NCI-H2107 treated with DMSO at 0.1 percent for 48 hours (cell line): ENCODE data around the gene IDI2.

Experiments
- DNase-seq: peaks from one replicate; lab custom pipeline; 2025; ENCODE audit not compliant: unreplicated experiment; lab: John Stamatoyannopoulos, UW

Gene IDI2

DNA sequence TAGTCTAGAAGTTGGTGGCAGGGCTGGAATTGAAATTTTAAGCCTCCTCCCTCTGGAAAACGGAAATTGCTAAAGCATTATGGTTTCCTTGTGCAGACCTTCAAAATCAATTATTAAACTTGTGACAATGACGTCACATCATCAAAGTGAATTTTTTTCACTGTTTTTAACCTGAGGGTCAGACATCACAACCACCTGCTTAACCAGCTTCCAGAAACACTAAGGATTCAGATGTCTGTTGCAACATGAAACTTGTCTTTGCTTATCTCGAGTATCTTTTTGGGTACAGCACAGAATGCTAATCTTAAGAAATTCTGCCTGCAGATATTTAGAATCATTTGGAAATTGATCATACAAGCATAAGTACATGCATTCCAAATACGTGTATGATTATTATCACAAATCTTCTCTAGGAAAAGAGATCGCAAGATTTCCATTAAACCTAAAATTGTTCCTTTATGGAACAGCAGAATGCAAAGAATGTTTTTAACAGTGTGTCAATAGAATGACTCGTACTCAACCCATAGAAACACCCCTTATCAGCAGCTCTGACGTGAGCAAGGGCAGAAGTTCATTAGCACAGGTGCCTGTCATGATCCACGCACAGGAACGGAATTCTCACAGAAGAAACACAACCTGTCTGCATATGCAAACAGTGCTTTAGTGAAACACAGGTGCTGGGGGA lies 41.5 kb downstream of the IDI2 start:
- no peak for DNase-seq

DNA sequence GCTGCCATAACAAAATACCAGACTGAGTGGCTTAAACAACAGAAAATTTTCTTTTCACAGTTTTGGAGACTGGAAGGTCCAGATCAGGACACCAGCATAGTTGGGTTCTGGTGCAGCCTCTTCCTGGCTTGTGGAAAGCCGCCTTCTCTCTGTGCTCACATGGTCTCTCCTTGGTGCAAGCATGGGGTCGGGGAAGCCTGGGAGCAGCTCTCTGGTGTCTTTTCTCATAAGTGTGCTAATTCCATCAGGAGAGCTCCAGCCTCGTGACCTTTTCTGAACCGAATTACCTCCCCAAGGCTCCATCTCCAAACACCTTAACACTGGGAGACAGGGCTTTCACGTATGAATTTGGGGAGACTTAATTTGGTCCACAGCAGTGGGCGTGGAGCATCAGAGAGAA lies 42.3 kb downstream of the IDI2 start:
- no peak for DNase-seq

DNA sequence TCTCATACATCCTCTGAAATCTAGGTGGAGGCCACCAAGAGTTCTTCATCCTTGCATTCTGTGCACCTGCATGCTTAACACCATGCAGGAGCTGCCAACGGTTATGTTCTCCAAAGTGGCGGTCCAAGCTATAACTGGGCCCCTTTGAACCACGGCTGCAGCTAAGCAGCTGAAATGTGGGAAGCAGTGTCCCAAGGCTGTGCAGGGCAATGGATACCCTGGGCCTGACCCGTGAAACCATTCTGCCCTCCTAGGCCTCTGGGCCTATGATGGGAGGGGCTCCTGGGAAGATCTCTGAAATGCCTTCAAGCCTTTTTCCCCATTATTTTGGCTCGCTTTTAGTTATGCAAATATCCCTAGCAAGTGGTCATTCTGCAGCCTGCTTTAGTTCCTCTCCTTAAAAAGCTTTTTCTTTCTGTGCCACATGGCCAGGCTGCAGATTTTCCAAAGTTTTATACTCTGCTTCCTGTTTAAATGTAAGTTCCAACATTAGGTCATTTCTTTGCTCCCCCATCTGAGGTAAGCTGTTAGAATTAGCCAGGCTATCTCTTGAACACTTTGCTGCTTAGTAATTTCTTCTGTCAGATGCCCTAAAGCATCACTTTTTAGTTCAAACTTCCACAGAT lies 45.1 kb downstream of the IDI2 start:
- DNase-seq: no peak

DNA sequence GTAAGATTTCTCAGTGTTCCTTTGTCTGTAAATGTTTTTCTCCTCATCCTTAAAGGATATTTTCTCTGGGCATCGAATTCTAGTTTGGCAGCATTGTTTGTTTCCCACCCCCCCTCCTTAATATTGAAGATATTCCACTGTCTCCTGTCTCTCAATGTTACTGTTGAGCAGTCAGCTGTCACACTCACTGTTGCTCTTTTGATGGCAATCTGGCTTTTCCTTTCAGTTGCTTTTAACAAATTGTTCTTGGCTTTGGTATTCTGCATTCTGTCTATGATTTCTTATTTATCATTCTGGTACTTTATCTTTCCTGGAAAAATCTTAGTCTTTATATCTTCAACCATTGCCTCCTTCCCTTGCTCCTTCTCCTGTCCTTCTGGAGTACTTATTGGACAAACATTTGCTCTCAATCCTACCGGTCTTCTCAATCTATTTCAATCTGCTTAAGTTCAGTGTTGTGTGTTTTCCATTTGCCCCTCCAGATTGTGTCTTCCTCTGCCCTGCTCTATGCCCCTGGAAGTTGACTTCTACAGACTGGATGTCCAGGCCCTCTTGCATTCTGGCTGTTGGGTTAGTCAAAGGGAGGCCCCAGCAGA lies 46.7 kb downstream of the IDI2 start:
- no peak for DNase-seq

DNA sequence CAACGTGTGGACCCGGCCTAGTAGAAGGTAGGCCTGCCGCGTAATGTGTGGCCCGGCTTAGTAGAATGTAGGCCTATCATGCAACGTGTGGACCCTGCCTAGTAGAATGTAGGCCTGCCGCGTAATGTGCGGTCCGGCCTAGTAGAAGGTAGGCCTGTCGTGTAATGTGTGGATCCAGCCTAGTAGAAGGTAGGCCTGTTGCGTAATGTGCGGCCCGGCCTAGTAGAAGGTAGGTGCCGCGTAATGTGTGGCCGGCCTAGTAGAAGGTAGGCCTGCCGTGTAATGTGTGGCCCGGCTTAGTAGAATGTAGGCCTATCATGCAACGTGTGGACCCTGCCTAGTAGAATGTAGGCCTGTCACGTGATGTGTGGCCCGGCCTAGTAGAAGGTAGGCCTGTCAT lies 49.3 kb downstream of the IDI2 start:
- no peak for DNase-seq

DNA sequence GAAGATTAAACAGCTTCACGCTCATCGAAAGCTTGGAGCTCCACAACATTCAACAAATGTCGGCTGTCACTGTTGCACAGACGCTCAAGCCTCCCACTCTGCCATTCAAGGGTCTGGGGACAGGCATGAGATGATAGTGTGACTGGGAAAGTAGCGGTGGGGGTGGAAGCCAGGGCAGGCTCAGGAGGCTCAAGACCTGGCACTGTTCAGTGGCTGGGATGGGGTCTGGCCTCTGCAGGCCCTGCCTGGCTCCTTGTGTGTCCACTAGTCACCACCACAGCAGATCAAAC lies 50.9 kb downstream of the IDI2 start:
- no peak for DNase-seq

DNA sequence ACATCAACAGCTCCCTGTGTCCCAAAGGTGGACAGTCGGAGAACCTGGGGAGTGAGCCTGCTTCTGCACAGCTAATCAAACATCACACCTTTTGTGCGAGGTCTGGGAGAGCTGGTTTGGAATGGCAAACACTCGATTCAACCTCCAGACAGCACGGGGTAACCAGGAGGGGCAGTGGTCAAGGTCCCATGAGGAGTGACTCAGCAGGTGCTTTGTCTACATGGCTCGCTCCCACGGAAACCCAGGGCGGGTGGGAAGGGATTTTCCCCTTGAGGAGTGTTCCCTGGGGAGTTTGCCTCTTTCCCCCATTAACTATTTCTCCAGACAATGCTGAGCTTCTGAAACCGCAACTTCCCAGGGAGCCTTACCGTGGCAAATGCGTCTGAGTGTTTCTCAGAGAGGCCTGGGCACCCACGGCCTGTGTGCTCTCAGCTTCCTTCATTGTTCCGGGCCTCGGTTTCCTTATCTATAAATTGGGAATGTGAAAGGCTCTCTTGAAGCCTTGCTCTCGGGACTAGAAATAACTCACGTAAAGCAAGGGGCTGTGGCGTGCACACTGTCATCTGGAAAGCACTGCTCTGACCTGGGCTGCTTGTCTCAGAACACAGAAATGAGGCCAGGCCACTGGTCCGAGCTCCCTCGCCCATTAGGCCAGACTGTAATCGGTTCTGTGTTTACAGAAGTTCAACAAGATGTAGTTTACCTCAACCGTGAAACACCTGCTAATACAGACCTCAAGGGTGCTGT lies 51.4 kb downstream of the IDI2 start:
- peak; percentile 22 for DNase-seq

DNA sequence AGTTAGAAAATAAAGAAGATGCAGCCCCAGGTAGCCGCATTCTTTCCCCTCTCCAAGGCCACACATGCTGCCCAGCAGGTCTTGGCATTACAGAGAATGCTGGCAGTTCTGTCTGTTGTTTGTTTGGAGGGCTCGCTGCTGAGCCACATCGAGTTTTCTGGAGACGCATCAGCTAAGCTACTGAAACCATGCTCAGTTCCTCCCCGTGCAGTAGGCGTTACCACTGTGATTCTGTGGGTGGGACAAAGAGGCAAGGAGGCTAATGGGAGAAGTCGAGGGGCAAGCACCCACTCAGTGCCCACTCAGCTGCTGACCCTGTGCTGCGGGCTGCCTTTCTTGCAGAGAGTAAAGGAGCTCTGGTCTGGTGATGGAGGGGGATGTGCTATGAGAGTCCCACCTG lies 52.9 kb downstream of the IDI2 start:
- no peak for DNase-seq

DNA sequence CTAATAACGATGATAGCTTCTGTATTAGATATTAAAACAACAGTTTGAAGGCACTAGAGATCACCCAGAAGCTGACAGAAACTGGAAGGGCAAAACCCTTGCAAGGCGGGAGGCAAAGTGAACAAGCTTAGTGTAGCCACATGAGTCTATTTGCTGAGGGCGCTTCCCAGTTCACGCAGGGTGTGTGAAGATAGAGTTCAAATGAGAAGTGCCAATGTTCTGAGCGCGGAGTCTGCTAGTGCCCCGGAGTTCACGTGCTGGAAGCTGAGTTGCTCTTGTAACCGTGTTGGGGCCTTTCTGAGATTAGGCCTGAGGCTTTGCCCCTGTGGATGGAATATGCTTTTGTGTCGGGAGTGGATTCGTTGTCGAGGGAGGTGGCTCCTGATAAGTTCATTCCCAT lies 54.0 kb downstream of the IDI2 start:
- no peak for DNase-seq

DNA sequence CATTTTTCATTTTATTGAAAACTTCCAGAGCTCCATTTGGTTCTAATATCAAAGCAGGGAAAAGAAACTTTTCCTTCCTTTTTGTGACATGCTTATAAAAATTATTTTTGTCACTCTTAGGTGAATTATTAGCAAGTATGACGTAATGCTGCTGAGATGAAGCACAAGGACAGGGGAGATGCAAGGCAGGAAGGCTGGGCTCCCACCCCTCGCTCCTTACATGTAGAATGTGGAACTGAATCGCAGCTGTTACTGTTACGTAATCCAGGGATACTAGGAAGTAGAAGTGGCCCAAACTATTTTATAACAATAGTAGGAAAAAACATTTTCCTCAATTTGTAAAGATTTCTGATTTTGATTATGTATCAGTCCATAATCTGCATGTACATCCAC lies 54.5 kb downstream of the IDI2 start:
- DNase-seq: no peak

DNA sequence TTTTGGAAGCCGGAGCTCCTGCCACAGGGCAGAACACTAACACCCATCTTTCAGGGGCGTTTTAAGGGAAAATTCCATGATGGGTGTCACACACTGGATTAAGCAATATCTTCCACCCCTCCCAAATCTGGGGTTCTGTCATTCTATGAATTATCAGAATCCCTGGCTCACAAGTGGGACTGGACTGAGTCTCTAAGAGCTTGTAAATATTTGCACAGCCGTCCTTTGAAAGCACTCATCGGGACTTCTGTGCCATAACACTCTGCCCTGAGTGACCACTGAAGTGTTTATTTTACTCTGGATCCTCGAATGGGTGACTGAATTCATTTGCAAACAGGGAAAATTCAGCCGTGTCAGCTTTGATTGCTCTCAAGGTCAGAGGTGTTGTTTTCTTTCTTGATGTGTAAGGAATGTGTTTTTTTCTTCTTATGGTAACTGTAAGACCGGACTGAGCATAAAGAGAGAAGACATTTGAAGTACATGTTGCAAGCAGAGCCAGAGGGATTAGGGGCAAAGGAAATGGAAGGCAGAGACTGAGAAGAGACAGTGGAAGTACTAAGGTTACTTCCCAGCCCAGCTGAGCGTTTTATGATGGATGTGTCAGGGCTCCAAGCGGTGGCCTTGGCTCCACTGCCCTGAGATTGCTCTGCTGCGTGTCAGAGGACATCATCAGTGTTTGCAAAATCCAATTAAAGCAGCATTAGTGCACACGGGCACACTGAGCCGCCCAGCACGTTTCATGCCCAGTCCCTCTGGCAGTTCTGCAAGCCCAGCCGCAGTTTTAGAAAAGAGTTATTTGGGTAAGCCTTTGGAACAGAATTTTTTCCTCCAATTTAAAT lies 55.1 kb downstream of the IDI2 start:
- DNase-seq: peak; percentile 26

DNA sequence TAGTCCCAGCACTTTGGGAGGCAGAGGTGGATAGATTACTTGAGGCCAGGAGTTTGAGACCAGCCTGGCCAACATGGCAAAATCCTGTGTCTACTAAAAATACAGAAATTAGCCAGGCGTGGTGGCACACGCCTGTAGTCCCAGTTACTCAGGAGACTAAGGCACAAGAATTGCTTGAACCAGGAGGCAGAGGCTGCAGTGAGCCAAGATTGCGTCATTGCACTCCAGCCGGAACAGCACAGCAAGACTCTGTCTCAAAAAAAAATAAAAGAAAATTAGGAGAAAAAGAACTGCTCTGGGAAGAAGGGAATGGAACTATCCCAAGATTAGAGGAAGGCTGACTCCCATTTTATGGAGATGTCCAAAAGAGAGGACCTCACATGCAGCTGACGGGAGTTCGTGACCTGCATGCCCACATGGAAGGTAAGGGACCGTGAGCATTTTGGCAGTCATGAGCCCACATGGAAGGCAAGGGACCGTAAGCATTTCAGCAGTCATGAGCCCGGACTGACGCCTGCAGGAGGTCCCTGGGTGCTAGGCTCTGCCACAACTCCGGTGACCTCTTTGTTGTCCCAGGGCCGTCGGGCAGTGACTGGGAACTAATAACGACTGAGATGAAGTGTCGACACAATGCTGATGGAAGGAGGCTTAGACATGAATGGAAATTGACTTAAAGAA lies 56.0 kb downstream of the IDI2 start:
- DNase-seq: no peak
